A673 (cell line): ENCODE measurements around the gene ZDHHC11. TPM values are rescaled to one million over a fixed set of nuclear protein-coding genes. Genes with fewer than 3 reads are reported as not detected.

Source experiments
- BruUV-seq: library from RNA; stranded (reverse); fragments of 400-500 nt; replicated peaks from 2 replicates; lab custom pipeline; 2021; lab: Mats Ljungman, UMichigan
- CTCF ChIA-PET: fragments of 300-600 bp; sonication (Branson Sonifier 250); formaldehyde crosslinking; loops from one replicate; lab custom pipeline; 2022; ENCODE audit warnings: antibody characterized with exemption; lab: Charles Lee
- POLR2A ChIA-PET: fragments of 300-600 bp; sonication (Branson Sonifier 250); formaldehyde crosslinking; loops from one replicate; lab custom pipeline; 2022; ENCODE audit warnings: antibody characterized with exemption; ENCODE audit not compliant: low non-redundant PET; lab: Charles Lee
- DNase-seq: peaks from one replicate; pipeline ENCODE4 v3.0.0-alpha.2; 2015; ENCODE audit warnings: low spot score
- H3K27ac ChIP-seq: fragments of 200-600 bp; sonication (generic); 2 replicates; pipeline ENCODE4 v1.5.1; 2016; ENCODE audit warnings: mixed run types, low read depth, mild to moderate bottlenecking, mixed read lengths, antibody characterized with exemption, low read length; ENCODE audit not compliant: poor library complexity, severe bottlenecking
- H3K27me3 ChIP-seq: fragments of 200-600 bp; sonication (generic); replicated peaks from 2 replicates; pipeline ENCODE4 v1.6.1; 2017; ENCODE audit warnings: mixed run types, low read depth, mild to moderate bottlenecking, mixed read lengths, antibody characterized with exemption, low read length; ENCODE audit not compliant: insufficient read depth, poor library complexity
- H3K36me3 ChIP-seq: fragments of 200-600 bp; sonication (generic); 2 replicates; pipeline ENCODE4 v1.6.1; 2016; ENCODE audit warnings: mixed run types, mild to moderate bottlenecking, mixed read lengths, antibody characterized with exemption, low read length; ENCODE audit not compliant: insufficient read depth, poor library complexity, severe bottlenecking
- H3K4me1 ChIP-seq: fragments of 200-600 bp; sonication (generic); 2 replicates; pipeline ENCODE4 v1.6.1; 2017; ENCODE audit warnings: mixed run types, mild to moderate bottlenecking, mixed read lengths, antibody characterized with exemption, low read length; ENCODE audit not compliant: insufficient read depth, poor library complexity, severe bottlenecking
- H3K4me3 ChIP-seq: fragments of 200-600 bp; sonication (generic); 2 replicates; pipeline ENCODE4 v1.5.1; 2016; ENCODE audit warnings: low read depth, mixed run types, mild to moderate bottlenecking, mixed read lengths, low read length; ENCODE audit not compliant: poor library complexity, severe bottlenecking
- H3K9me3 ChIP-seq: fragments of 200-600 bp; sonication (generic); 2 replicates; pipeline ENCODE4 v1.6.1; 2016; ENCODE audit warnings: mixed run types, low read depth, mild to moderate bottlenecking, mixed read lengths, antibody characterized with exemption, low read length; ENCODE audit not compliant: poor library complexity, severe bottlenecking
- CTCF ChIP-seq: fragments of 300-800, 200-600 bp; sonication (generic); conservative IDR thresholded peaks from 2 replicates; pipeline ENCODE4 v1.5.1; 2017; ENCODE audit warnings: low read depth, mild to moderate bottlenecking, antibody characterized with exemption, low read length, moderate library complexity, mixed read lengths
- EZH2 ChIP-seq: fragments of 200-600 bp; sonication (generic); IDR thresholded peaks from 2 replicates; pipeline ENCODE4 v1.6.1; 2017; ENCODE audit warnings: borderline replicate concordance, low read depth, mild to moderate bottlenecking, mixed read lengths, antibody characterized with exemption, low read length; ENCODE audit not compliant: poor library complexity, severe bottlenecking
- intact Hi-C: fragments of 100-400 bp; cut with micrococcal nuclease; formaldehyde crosslinking; loops from one replicate; pipeline ENCODE4 v1.10.0; 2022; ENCODE audit not compliant: unreplicated experiment
- total RNA-seq: library from RNA; stranded (reverse); gene quantifications from 2 replicates; pipeline ENCODE4 v1.2.3, GENCODE V29; 2021

Gene ZDHHC11
- total RNA-seq, 1 experiment from 2014 or later: 47.3 TPM

GRCh38 chr5:878125-878524, 27.3 kb upstream of the ZDHHC11 start:
- H3K4me3 ChIP-seq: no peak overlapping the region
- no peak for DNase-seq
- no peak for TF ChIP-seq CTCF
- H3K9me3 ChIP-seq: no peaks in the 10 kb centered on the region
- H3K4me1 ChIP-seq: no peaks in the 10 kb centered on the region
- ChIA-PET CTCF (interaction anchor here (0.5 kb wide), 1 partner anchor 748 kb away, joined by 4 read pairs; no protein-coding TSS in a partner anchor), POLR2A (no interaction called here)
- no peaks in the 10 kb centered on the region for H3K27me3 ChIP-seq
- no peak overlapping the region for H3K27ac ChIP-seq
- H3K36me3 ChIP-seq: peaks cover 60% of the 10 kb centered on the region
- intact Hi-C loops: no loop called here
- no TSS peak for BruUV-seq

- H3K27ac ChIP-seq: no peak overlapping the region
- CTCF ChIA-PET: no interaction called here
- no peaks in the 10 kb centered on the region for H3K4me1 ChIP-seq
- peaks cover 66% of the 10 kb centered on the region for H3K36me3 ChIP-seq
- no peak for TF ChIP-seq CTCF
- TF ChIP-seq EZH2: no peak
- intact Hi-C loops: no loop called here
- no peaks in the 10 kb centered on the region for H3K27me3 ChIP-seq
- H3K4me3 ChIP-seq: no peak overlapping the region
- no peaks in the 10 kb centered on the region for H3K9me3 ChIP-seq
- BruUV-seq: no TSS peak
- POLR2A ChIA-PET: no interaction called here
- no peak for DNase-seq
Observed at GRCh38 chr5:876398-877365, 25.9 kb upstream of the ZDHHC11 start.

- BruUV-seq: no TSS peak
- TF ChIP-seq CTCF (no peak), EZH2 (no peak)
- Histone ChIP-seq H3K27me3 (no peaks in the 10 kb centered on the region), H3K9me3 (no peaks in the 10 kb centered on the region), H3K27ac (no peak overlapping the region), H3K36me3 (peaks cover 66% of the 10 kb centered on the region), H3K4me3 (no peak overlapping the region), H3K4me1 (no peaks in the 10 kb centered on the region)
- intact Hi-C loops: no loop called here
- ChIA-PET POLR2A (no interaction called here), CTCF (no interaction called here)
- no peak for DNase-seq
Observed at GRCh38 chr5:875931-876330, 25.1 kb upstream of the ZDHHC11 start.
